ENCODE results near the gene B3GALT6.

GRCh38 chr1:1264868-1265272, 32.8 kb downstream of the B3GALT6 start:
- TF ChIP-seq, protein P1, sequence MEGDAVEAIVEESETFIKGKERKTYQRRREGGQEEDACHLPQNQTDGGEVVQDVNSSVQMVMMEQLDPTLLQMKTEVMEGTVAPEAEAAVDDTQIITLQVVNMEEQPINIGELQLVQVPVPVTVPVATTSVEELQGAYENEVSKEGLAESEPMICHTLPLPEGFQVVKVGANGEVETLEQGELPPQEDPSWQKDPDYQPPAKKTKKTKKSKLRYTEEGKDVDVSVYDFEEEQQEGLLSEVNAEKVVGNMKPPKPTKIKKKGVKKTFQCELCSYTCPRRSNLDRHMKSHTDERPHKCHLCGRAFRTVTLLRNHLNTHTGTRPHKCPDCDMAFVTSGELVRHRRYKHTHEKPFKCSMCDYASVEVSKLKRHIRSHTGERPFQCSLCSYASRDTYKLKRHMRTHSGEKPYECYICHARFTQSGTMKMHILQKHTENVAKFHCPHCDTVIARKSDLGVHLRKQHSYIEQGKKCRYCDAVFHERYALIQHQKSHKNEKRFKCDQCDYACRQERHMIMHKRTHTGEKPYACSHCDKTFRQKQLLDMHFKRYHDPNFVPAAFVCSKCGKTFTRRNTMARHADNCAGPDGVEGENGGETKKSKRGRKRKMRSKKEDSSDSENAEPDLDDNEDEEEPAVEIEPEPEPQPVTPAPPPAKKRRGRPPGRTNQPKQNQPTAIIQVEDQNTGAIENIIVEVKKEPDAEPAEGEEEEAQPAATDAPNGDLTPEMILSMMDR (IDR thresholded peaks at IDR 0.05) = no peak
- TF ChIP-seq POLR2AphosphoS5 (IDR thresholded peaks at IDR 0.05; ENCODE audit: low read depth, low read length) (no peak), SIN3A (IDR thresholded peaks at IDR 0.05; ENCODE audit: borderline replicate concordance, insufficient read depth, low read depth, low read length) (no peak)

Data from Panc1 (cell line).